Heart left ventricle (tissue), 16 donors: Measurements from ENCODE around the gene CLPTM1L. TPM values are rescaled to one million over a fixed set of nuclear protein-coding genes. Genes with fewer than 3 reads are reported as not detected.

Source experiments
- ATAC-seq, 4 donors: fragments of 200-7000 bp; cut with Tn5 transposase; one replicate each; pipeline ENCODE4 v1.9.1; 2020 to 2022; ENCODE audit warnings: moderate library complexity in 4 of 4, mild to moderate bottlenecking in 3 of 4, moderate number of reproducible peaks in 1 of 4
- DNase-seq, 5 donors: peaks; one replicate each; pipeline ENCODE4 v3.0.0-alpha.2; 2020
- H3K27ac ChIP-seq, 12 donors: fragments of 200-600 bp; sonication (generic) in 4 of 12; one replicate each; pipeline versions ENCODE4 v1.5.0 to v1.8.0; 2016 to 2022; ENCODE audit warnings: mild to moderate bottlenecking in 2 of 12
- H3K27me3 ChIP-seq, 9 donors: fragments of 200-600 bp; sonication (generic) in 2 of 9; one replicate each; pipeline versions ENCODE4 v1.5.1 to v1.8.0; 2016 to 2022; ENCODE audit warnings: mild to moderate bottlenecking in 3 of 9
- H3K36me3 ChIP-seq, 9 donors: fragments of 200-600 bp; sonication (generic) in 2 of 9; one replicate each; pipeline versions ENCODE4 v1.5.0 to v1.8.0; 2018 to 2022; ENCODE audit warnings: mild to moderate bottlenecking in 2 of 9
- H3K4me1 ChIP-seq, 12 donors: fragments of 200-600 bp; sonication (generic) in 4 of 12; one replicate each; pipeline versions ENCODE4 v1.5.0 to v1.8.0; 2016 to 2022; ENCODE audit warnings: mild to moderate bottlenecking in 3 of 12
- H3K4me3 ChIP-seq, 12 donors: fragments of 200-600 bp; sonication (generic) in 4 of 12; one replicate each; pipeline versions ENCODE4 v1.5.0 to v1.8.0; 2017 to 2022; ENCODE audit warnings: mild to moderate bottlenecking in 9 of 12, moderate library complexity in 4 of 12
- H3K9me3 ChIP-seq, 12 donors: fragments of 200-600 bp; sonication (generic) in 4 of 12; one replicate each; pipeline versions ENCODE4 v1.5.0 to v1.8.0; 2016 to 2022; ENCODE audit warnings: mild to moderate bottlenecking in 1 of 12
- CTCF ChIP-seq, 12 donors: fragments of 200-600 bp; sonication (generic) in 4 of 12; IDR thresholded peaks; one replicate each; pipeline versions ENCODE4 v1.5.0 to v1.8.0; 2018 to 2022; ENCODE audit warnings: antibody characterized with exemption in 12 of 12, mild to moderate bottlenecking in 5 of 12
- POLR2A ChIP-seq, 2 donors: fragments of 450-650 bp; IDR thresholded peaks; one replicate each; pipeline ENCODE4 v1.6.1; 2017; ENCODE audit warnings: antibody characterized with exemption in 2 of 2, mild to moderate bottlenecking in 2 of 2, moderate library complexity in 2 of 2
- WGBS, 4 donors: extraction: QIAGEN DNeasy Blood & Tissue Kit in 2 of 4; methylation state at CpG; one replicate each; pipeline versions ENCODE4 v1.1.5 to v1.1.7; 2013 to 2018; 5-methylcytosine and 5-hydroxymethylcytosine counted together
- intact Hi-C, 10 donors: fragments of 100-400 bp; cut with DNase I; formaldehyde crosslinking; loops; one replicate each; pipeline versions ENCODE4 v1.11.1 to v1.14.2; 2022
- microRNA-seq, 4 donors: library from miRNA; unstranded; fragments of <30 nt; microRNA quantifications; one replicate each; pipeline versions ENCODE4 to v1.2.0, GENCODE V29; 2017 to 2020
- polyA plus RNA-seq, 2 donors: library from polyadenylated mRNA; stranded (reverse); fragments of 200-250 nt; gene quantifications; one replicate each; pipeline ENCODE4 v1.2.3, GENCODE V29; 2013
- total RNA-seq, 9 donors: library from RNA; depleted of rRNA in 2 of 9; stranded (reverse); fragments of >200 nt in 2 of 9; fragmentation: NEBNext Ultra II Directional in 3 of 9; extraction: Animal tissue kit (Norgen Biotek cat#: 25700) in 3 of 9; gene quantifications; one replicate each; pipeline versions ENCODE4 v1.1.0 to v1.2.4, GENCODE V29; 2016 to 2023
- donor health status: ischemic (EF 13 %, LVEDD 7.1; RV severe dilation, severe dysfunction).
- donor health status: healthy with polysubstance abuse.
- donor health status: DM: no; HTN: yes; CAD: no.
- donor health status: DM: no; HTN: no; CAD: no.
- donor health status: ischemic (EF 25% LVEDD 6.9; RV normal size, moderate dysfunction).
- donor health status: ischemic (EF 25% LVEDD 5.7; RV mildly dilated, moderate dysfunction).
- donor health status: healthy.
- donor health status: DM: yes; HTN: yes; CAD: no.
- donor health status: ischemic (EF 35%, LVEDD 5.7; RV mildly dilated, moderate dysfunction).
- donor health status: nonischemic (EF 11% LVEDD 7.7; RV severe dilation, severe dysfunction).
- donor health status: DM: yes; HTN: yes; CAD: no.
- donor health status: PGD.
- donor health status: ischemic (EF 29% LVEDD 5.4; RV normal size, mild dysfunction).
- donor health status: nonischemic (EF 23%, LVEDD 6.1; RV moderate dilation, normal function).

CLPTM1L gene
- total and polyA plus RNA-seq, 11 donors: 23.5 to 96.8 (median 39.4) TPM

- Histone ChIP-seq H3K27ac (no peak overlapping the region), H3K27me3 (no peaks in the 10 kb centered on the region), H3K4me3 (no peak overlapping the region), H3K4me1 (no peaks in the 10 kb centered on the region), H3K36me3 (no peaks in the 10 kb centered on the region), H3K9me3 (peaks cover 0 to 8% (median 0%) of the 10 kb centered on the region in 12 donors)
- ATAC-seq (no peak), DNase-seq (no peak)
- no peak for TF ChIP-seq POLR2A (IDR thresholded peaks at IDR 0.05)
- TF ChIP-seq CTCF (IDR thresholded peaks at IDR 0.05): no peak
- intact Hi-C loops: no loop called here
- 83 to 95% (median 89%) methylated on average over 8 to 13 of the region's 13 CpGs for WGBS, 4 donors
These were observed 76.8 kb downstream of the CLPTM1L start for GRCh38 chr5:1268056-1268455.

Small RNA genes within 50 kb of the gene (microRNA-seq; reads per million reads assigned to microRNA genes)
- gene MIR4457: 0 reads per million in 4 donors

Other genes starting within 250 kb of the CLPTM1L start
- gene SLC12A7, start 233.0 kb downstream of the CLPTM1L start, total RNA-seq: 100 to 1,000 TPM in 7 of 9 donors, 10 to 100 TPM in 2; 77.0 to 159 (median 132) TPM
- gene SLC12A7, start 233.0 kb downstream of the CLPTM1L start, polyA plus RNA-seq: 10 to 100 TPM; 66.3 to 74.5 TPM
- not detected for gene SLC6A19, start 143.5 kb downstream of the CLPTM1L start, total RNA-seq
- not detected for gene SLC6A19, start 143.5 kb downstream of the CLPTM1L start, polyA plus RNA-seq
- gene SLC6A18, start 119.7 kb downstream of the CLPTM1L start, total RNA-seq: not detected
- not detected for gene SLC6A18, start 119.7 kb downstream of the CLPTM1L start, polyA plus RNA-seq
- gene TERT, start 50.0 kb downstream of the CLPTM1L start, total RNA-seq: not detected
- gene TERT, start 50.0 kb downstream of the CLPTM1L start, polyA plus RNA-seq: not detected
- gene SLC6A3, start 100.3 kb upstream of the CLPTM1L start, total RNA-seq: under 1 TPM in 3 of 9 donors, not detected in 6; 0.08 to 0.29 (median 0.14) TPM
- gene SLC6A3, start 100.3 kb upstream of the CLPTM1L start, polyA plus RNA-seq: under 1 TPM in 1 of 2 donors, not detected in 1; 0.06 TPM
- 10 to 100 TPM in 4 of 9 donors, 1 to 10 TPM in 5; 8.2 to 30.6 (median 9.9) TPM for gene LPCAT1, start 178.9 kb upstream of the CLPTM1L start, total RNA-seq
- 10 to 100 TPM in 1 of 2 donors, 1 to 10 TPM in 1; 9.6 to 21.9 TPM for gene LPCAT1, start 178.9 kb upstream of the CLPTM1L start, polyA plus RNA-seq